HG02852 (cell line): Measurements from ENCODE around the gene F10.

Experiments used
- ATAC-seq: cut with Tn5 transposase; IDR thresholded peaks from one replicate; pipeline ENCODE4 v1.9.1; 2021; ENCODE audit warnings: mild to moderate bottlenecking, moderate library complexity; ENCODE audit not compliant: unreplicated experiment

Gene F10

GRCh38 chr13:113129921-113130750, 7.5 kb downstream of the F10 start:
- no peak for ATAC-seq

- ATAC-seq: no peak
These were observed 12.7 kb downstream of the F10 start for GRCh38 chr13:113135281-113135760.

DNA sequence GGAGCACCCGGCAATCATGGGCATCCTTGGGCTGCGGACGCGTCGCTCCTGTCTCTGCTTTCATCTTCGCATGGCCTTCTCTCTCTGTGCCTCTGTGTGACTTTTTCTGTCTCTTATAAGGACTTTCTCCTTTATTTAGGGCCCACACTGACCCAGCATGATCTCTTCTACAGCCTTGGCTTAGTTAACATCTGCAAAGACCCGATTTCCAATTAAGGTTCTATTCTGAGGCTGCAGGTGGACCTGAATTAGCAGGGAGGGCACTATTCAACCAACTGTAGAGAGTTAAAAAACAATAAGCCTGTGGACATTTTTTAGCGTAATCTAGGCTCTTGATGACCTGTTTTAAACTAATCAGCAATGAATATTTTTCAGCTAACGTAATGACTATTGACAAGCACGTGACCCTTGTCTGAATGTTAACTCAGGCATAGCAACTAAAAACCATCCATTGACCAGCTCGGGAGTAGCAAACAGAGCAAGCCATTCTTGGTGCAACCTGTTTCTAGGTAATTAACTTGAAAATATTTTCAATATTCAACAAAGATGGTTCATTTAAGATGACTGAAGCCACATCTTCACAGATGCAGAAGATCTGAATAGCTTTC, 15.2 kb downstream of the F10 start:
- ATAC-seq: no peak

DNA sequence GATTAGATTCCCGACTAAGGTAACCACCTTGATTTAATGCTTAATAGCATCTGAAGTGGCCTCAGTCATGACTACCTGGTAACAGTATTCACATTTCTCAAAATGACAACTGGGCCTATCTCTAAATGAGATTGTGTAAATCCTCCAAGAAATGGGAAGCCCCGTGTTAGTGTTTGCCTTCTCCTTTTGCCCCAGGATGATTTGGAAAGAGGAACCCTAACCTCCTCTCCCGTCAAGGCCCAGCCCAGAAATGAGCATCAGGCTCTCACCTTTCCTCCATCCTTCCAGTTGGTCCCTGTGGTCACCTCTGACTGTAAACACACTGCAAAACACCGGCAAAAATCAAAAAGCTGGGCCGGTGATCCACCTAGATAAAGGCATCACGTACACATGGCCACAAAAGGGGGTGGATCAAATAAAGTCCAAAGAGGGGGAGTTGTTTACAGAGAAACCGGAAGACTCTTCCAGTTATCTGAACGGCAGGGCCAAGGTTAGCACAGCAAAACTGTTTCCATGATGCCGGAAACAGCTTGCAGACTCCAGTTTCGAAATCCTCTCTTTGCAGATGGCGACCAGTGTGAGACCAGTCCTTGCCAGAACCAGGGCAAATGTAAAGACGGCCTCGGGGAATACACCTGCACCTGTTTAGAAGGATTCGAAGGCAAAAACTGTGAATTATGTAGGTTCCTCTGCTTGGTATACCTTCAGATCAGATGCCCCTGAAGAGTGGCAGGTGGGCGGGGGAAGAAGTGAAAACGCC, 16.4 kb downstream of the F10 start:
- ATAC-seq: no peak

GRCh38 chr13:113139577-113139976, 17.0 kb downstream of the F10 start:
- no peak for ATAC-seq

GRCh38 chr13:113140677-113141600, 18.3 kb downstream of the F10 start:
- ATAC-seq: no peak

- ATAC-seq: no peak
These were observed 19.0 kb downstream of the F10 start for GRCh38 chr13:113141601-113141970.

DNA sequence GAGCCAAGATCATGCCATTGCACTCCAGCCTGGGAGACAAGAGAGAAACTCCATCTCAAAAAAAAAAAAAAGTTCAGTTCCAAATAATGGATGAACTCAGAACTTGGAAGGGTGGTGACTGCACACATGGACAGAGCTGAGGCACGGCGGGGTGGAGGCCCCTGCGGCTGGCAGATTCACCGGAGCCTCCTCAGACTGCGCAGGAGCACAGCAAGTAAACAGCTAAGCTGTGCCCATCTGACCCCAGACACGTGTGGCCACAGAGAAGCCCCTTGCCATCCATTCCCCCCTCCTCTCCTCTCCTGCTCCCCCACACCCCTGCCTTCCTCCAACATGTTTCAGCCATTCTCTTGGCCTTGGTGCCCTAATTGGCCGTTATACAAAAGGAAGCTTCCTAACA, 20.3 kb downstream of the F10 start:
- ATAC-seq: no peak

- no peak for ATAC-seq
These were observed 21.1 kb downstream of the F10 start for GRCh38 chr13:113143466-113144254.

DNA sequence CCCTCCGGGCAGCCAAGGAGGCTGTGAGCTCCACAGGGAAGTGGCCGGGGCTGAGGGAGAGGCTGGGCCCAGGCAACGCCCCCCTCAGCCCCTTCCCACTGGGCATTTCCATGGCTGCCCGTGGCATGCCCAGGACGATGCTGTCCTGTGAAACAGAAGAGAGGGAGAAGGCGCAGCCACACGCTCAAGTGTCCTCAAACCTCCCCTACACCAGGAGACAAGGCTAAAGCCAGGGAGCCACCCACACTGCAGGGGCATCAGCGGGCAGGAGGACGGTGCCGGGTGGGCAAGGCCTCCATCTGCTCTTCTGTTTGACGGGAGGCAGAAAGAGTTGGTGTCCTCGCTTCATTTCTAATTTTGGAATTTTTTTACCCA, 21.6 kb downstream of the F10 start:
- no peak for ATAC-seq

DNA sequence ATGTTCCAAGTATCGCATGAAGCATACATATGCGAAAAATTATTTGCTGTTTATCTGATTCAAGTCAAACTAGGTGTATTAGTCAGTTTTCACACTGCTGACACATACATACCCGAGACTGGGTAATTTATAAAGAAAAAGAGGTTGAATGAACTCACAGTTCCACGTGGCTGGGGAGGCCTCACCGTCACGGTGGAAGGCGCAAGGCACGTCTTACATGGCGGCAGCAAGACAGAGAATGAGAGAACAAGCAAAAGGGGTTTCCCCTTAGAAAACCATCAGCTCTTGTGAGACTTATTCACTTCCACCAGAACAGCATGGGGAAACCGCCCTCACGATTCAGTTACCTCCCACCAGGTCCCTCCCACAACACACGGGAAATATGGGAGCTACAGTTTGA, 22.9 kb downstream of the F10 start:
- ATAC-seq: no peak

DNA sequence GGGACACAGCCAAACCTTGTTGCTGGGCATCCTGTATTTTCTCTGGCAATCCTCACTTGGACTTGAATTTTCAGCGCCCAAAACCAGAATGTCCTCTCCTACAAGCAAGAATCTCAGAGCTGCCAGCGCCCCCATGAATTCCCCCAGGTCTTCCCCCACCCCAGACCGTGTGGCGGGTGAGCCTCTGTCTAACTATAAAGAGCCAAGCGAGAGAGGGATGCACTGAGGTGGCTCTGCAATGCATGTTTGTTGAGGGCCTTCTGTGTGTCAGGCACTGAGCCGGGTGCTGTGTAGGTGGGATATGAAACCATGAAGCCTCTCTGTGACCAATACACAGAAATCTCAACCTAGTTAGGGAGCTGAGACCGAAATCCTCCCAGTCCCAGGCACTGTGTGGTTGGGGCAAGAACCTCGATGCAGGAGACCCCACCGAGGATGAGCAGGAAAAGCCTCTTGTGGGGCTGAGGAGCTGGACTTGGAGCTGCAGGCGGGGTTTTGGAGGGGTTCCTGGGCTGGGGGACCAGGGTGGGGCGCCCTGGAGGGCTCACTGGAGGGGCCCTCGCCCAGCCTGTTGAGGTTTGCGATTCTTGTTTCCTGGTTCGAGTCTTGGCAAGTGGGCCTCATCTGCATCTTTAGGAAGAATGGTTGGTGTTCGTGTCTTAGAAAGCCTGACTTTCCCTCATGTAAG, 23.5 kb downstream of the F10 start:
- no peak for ATAC-seq

DNA sequence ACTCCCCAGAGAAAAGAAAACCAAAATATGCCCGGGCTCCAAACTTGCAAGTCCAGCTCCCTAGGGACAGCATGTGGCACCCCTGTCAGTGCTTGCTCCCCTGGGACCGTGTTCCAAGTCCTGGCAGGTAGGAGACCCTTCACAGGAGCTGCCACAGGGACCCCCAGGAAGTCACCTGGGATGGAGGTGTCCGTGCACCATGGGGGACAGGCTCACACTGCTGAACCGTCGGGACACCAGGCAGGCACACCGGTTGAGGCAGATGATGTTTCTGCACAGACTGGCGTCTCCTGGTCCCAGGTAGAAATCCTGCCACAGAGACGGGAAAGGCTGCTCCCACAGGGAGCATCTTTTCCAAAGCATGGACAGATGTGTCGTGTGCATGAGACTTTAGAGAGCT, 24.2 kb downstream of the F10 start:
- ATAC-seq: no peak

- no peak for ATAC-seq
These were observed 24.6 kb downstream of the F10 start for GRCh38 chr13:113147206-113147605.

GRCh38 chr13:113148407-113148806, 25.8 kb downstream of the F10 start:
- no peak for ATAC-seq

GRCh38 chr13:113148940-113149503, 26.4 kb downstream of the F10 start:
- ATAC-seq: no peak

DNA sequence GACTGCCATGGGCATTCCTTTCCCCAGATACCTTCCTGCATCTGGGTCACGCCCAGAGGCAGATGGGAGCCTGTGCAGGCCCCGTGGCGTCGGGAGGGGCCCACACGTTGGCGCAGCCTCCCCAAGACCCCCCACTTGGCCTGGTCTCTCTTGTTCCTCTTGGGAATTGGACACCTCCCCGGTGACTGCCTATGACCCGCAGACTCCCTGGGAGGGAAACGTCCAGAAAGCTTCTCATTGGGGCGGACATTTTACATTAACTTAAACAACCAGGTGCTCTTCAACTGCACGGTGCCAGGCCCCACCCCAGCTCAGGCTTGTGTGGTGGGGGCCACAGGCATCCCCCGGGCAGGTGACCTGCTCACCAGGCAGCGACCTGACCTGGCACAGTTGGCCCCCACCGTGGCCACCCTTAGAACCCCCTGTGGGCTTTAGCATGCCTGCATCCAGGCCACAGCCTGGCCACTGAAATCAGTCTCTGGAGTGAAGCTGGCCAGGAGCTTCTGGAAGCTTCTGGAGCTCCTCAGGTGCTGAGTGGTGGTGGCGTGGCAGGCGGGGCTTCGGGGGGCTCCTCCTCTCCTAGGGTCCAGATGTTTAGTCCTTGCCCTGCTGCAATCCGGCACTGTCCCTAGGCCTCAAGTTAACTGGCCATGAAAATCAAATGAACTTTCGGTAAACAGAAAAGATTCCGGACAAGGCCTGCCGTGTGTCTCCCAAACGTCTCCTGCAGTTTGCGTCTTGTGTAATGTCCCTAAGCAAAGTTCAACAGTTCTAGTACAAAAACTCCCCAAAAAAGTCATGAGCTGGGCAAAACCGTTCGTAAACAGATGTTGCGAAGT, 27.3 kb downstream of the F10 start:
- ATAC-seq: no peak
